ENCODE measurements around the gene DNAJC27. TPM values are rescaled to one million over a fixed set of nuclear protein-coding genes. Genes with fewer than 3 reads are reported as not detected.

The DNAJC27 gene
- total RNA-seq, 1 experiment from 2014 or later: 5.1 TPM

DNA sequence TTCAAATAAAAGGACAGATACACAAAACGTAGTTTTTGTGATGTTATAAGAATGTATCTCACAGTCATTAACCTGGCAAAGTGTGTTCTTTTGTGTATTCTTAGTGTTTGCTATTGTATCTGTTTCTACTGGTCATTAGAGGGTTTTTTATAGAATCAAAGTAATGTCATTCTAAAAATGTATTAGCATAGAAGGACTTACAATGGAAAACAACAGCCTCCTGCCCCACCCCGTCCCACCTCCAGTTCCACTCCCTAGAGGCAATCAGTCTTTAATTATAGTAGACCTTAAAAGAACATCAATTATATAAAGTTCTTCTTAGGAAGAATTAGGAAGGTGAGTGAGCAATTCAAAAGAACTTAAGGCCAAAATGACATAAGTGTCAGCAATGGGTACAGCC lies 13.8 kb downstream of the DNAJC27 start:
- Histone ChIP-seq H2BK20ac (ENCODE audit: low read depth, low read length, poor library complexity, severe bottlenecking) (no peak overlapping the region), H3K79me2 (ENCODE audit: insufficient read depth, low read length) (no peaks in the 10 kb centered on the region), H3K4ac (ENCODE audit: low read depth, low read length) (no peak overlapping the region), H4K5ac (ENCODE audit: insufficient read length, low read depth, low read length) (no peak overlapping the region), H2AFZ (ENCODE audit: low read length) (no peak overlapping the region), H3K23me2 (ENCODE audit: insufficient read length, low read depth, low read length, poor library complexity, severe bottlenecking) (no peaks in the 10 kb centered on the region), H2BK12ac (ENCODE audit: insufficient read length, low read depth, low read length) (no peak overlapping the region), H3K27me3 (ENCODE audit: insufficient read depth, low read length) (no peaks in the 10 kb centered on the region), H2BK120ac (ENCODE audit: low read depth, low read length, poor library complexity, severe bottlenecking) (no peak overlapping the region), H3K56ac (ENCODE audit: insufficient read length, low read depth, low read length) (no peak overlapping the region), H2AK5ac (ENCODE audit: insufficient read length, low read length) (no peak overlapping the region), H3K9ac (ENCODE audit: extremely low read depth, insufficient read length, low read length) (no peak overlapping the region), H3K18ac (ENCODE audit: insufficient read length, low read depth, low read length) (no peak overlapping the region), H3K9me3 (ENCODE audit: control insufficient read depth, low read depth, low read length) (no peaks in the 10 kb centered on the region), H4K8ac (replicated peaks; ENCODE audit: insufficient read length, low read depth, low read length) (no peak overlapping the region), H3K79me1 (ENCODE audit: insufficient read depth, low read depth, low read length, poor library complexity, severe bottlenecking) (no peaks in the 10 kb centered on the region), H3K23ac (ENCODE audit: insufficient read length, low read depth, low read length) (no peak overlapping the region), H3K4me2 (ENCODE audit: insufficient read depth, insufficient read length, low read length) (no peak overlapping the region), H3K4me1 (ENCODE audit: insufficient read depth, low read length) (no peaks in the 10 kb centered on the region), H2BK5ac (ENCODE audit: insufficient read length, low read length) (no peak overlapping the region), H3K27ac (ENCODE audit: insufficient read length, low read depth, low read length) (no peak overlapping the region), H3K14ac (ENCODE audit: insufficient read depth, low read length) (no peak overlapping the region), H4K91ac (ENCODE audit: insufficient read length, low read depth, low read length) (no peak overlapping the region), H3T11ph (ENCODE audit: low read length) (no peak overlapping the region), H4K20me1 (ENCODE audit: control insufficient read depth, insufficient read depth, insufficient read length) (no peaks in the 10 kb centered on the region), H2BK15ac (ENCODE audit: low read depth, low read length) (no peak overlapping the region)
- TF ChIP-seq, protein P1, sequence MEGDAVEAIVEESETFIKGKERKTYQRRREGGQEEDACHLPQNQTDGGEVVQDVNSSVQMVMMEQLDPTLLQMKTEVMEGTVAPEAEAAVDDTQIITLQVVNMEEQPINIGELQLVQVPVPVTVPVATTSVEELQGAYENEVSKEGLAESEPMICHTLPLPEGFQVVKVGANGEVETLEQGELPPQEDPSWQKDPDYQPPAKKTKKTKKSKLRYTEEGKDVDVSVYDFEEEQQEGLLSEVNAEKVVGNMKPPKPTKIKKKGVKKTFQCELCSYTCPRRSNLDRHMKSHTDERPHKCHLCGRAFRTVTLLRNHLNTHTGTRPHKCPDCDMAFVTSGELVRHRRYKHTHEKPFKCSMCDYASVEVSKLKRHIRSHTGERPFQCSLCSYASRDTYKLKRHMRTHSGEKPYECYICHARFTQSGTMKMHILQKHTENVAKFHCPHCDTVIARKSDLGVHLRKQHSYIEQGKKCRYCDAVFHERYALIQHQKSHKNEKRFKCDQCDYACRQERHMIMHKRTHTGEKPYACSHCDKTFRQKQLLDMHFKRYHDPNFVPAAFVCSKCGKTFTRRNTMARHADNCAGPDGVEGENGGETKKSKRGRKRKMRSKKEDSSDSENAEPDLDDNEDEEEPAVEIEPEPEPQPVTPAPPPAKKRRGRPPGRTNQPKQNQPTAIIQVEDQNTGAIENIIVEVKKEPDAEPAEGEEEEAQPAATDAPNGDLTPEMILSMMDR (conservative IDR thresholded peaks at IDR 0.05): no peak
- H3K4me3 Mint-ChIP-seq: no peak overlapping the region
- H3K9me3 Mint-ChIP-seq: peaks cover 0 to 7% of the 10 kb centered on the region in 2 experiments; a peak in 2 of 5 replicates
- DNase-seq: no peak
- no peaks in the 10 kb centered on the region for H3K27me3 Mint-ChIP-seq (ENCODE audit: low read depth)
- no peak overlapping the region for H3K27ac Mint-ChIP-seq
- peaks cover 31 to 56% (median 48%) of the 10 kb centered on the region in 3 experiments for H3K36me3 Mint-ChIP-seq (ENCODE audit: insufficient read depth in 1 of 3, low read depth in 3 of 3)
- peaks cover 0 to 4% of the 10 kb centered on the region in 2 experiments; a peak in 2 of 4 replicates for H3K4me1 Mint-ChIP-seq
- no CpG with 5 or more reads among the region's 2 CpGs for WGBS (ENCODE audit: extremely low coverage, insufficient read length, low lambda C conversion rate)

Measured in H9 (cell line).